GM21526 (cell line): ENCODE results near the gene DCP1B.
"Not testable (repeated sequence)": the region's sequence is repeated elsewhere in the genome, so short reads cannot be mapped to it uniquely, and the experiment has no call there.

Source experiments
- ATAC-seq: cut with Tn5 transposase; IDR thresholded peaks from one replicate; pipeline ENCODE4 v1.9.1; 2021; ENCODE audit warnings: moderate library complexity; ENCODE audit not compliant: unreplicated experiment, low FRiP score

The DCP1B gene

DNA sequence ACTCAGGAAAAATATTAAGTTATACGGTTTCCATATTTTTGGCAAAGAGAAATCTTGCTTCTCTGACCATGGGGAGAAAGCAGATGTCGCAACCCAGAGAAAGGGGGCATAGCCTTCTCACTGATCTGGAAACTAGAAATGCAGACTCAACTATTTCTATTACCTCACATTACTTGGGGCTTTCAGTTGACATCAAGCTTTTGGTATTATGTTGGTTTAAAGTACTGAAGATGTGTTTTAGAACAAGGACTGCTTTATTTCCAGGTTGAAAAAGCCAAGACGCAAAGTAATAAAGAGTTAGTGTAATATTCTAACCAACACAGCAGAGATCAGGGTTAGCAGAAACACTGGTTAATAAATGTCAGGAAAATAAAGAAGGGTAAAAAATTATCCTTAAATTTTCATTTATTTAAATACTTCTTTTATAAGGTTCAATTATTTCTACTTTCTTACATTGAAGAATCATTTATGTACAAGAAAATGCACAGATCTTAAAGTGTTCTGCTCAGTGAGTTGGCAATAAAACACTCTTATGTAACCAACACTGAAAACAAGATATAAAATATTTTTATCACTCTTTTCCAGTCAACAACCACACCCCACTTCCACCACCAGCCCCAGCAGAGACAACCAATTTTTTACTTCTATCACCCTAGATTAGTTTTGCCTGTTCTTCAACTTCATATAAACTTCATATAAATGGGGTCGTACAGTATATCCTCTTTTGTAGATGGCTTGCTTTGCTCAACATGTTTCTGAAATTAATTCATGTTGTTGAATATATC, 26.0 kb downstream of the DCP1B start:
- ATAC-seq = no peak

DNA sequence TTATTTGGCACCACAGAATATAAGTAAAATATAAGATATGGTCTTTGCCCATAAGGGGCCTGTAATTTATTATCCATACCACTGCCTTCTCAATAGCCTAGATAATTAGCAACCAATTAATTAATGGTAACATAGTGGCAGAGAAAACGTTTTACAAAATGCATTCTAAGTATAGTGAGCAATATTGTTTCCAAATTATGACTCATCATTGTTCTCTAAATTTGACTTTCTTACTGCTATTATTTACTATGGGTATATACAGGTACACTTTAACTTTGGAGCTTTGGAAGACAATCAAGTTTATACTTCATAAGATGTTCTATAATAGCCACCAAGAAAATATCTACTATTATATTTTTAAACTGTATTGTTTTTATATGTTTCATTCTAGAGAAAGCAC, 26.7 kb downstream of the DCP1B start:
- ATAC-seq = no peak

DNA sequence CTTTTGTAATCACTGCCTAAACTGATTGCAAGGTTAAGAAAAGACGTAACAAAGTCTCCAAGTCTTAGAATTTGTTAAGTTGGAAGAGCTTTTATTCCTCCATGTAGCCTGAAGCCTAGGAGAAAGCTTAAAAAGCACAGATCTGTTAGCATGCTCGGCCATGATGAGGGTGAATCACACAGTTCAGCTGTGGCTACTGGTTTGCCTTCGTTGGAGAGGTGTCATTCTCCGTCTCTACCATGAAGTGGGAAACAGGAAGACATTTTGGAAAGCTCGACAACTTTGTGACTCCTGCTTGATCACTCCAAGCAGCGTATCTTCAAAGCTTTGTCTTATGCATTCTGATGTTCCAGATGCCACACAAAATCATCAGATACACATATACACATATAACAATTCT, 27.1 kb downstream of the DCP1B start:
- no peak for ATAC-seq

DNA sequence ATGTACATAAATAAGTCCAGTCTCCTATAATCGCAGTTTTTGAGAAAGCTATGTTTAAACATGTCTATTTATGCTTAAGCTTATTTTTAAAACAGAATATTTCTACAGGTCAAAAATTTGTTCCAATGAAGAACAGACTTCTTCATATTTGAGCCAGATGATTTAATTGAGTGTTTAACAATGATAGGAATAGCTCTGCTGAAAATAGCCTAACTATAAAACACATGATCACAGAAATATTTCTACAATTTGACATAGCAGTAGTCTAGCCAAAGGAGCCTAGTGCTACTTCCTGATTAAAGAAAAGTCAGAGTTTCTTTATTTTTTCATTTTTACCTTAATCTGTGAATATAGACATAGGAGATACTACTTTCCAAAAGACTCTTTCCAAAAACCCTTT, 29.4 kb downstream of the DCP1B start:
- ATAC-seq = no peak

DNA sequence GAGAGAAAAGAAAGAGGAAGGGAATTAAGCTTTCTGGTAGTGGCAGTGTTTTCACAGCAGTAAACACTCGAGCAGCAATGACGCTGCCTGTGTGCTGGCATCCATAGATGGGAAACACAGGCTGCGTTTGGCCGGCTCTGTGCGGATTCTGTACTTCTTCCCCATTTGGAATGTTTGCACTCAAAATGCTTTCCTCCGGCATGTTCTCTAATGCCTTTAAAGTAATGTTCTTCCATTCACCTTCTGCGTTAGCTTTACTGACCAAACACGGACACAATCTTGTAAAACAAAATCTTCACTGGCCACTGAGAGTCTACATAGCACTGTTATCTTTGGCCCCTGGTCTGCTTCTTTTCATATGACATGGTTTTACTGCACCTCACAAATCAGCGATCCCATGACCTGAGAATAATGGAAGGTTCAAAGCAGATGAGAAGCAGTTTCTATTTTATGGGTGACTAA, 31.4 kb downstream of the DCP1B start:
- ATAC-seq = no peak

DNA sequence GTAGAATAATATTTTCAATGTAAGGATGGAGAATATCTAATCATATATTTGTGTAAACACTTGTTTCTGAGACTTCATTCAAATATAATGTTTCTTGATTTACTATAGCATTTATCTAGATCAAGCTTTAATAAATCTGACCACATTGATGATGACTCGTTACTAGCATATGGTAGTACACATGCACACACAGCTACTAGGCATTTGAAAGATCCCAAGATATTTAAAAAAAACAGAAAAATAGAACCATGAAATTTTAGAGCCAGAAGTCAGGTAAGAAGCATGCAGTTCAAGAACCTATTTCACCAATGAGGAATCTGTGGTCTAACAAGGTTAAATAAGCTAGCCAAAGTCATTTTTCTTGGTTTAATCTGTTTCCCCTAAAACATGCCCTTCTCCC, 32.0 kb downstream of the DCP1B start:
- ATAC-seq = no peak

DNA sequence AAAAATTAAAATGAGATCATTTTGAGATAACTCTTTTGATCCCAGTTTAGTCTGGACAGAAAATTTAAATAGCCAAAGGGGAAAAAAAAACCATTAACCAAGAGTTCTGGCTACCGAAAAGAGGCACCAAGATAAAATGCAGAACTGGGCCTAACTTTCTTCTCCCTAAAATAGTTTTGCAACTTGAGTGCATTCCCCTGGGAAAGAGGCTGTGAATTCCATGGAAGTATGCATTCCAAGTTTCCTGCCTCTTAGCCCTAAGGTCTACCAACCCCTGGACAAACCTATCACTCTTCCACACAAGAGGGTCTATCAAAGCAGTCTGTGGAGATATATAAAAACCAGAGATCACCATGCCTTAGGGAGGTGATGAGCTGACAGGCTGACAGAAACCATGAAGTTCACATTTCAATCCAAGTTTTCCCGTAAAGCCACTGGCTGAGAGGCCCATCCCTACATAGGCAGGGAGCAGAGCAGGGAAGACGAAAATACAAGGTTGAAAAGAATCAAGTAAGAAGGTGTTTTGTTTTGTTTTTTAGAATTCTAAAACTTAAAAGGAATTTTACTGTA, 33.8 kb downstream of the DCP1B start:
- no peak for ATAC-seq

DNA sequence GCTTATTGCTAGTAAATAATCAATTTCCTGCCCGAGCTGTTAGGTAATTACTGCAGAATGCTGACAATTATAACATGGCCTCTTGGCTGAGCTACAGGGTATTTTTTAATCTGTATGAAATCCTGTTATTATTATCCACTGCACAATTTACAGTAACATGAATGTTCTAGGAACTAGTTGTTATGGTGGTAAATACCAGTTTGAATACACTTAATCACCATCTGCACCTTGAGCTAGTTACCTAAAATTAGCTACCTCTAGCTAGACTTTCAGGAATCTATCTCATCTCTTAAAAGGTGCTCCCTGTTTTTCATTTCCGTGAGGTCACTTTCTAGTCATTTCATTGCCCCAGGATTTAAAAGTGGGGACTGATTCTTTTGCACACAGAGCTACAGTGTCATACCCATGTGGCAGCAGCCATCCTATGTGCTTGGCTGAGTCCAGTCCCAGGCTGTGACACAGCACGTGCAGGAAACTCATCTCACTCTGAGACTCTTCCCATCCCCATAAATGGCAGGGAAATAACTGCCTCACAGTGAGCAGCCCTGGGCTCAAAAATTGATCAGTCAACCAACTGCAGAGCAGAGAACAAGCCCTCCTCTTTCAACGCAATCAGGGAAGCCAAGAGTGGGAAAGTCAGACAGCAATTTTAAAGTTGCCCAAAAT, 37.6 kb downstream of the DCP1B start:
- no peak for ATAC-seq

DNA sequence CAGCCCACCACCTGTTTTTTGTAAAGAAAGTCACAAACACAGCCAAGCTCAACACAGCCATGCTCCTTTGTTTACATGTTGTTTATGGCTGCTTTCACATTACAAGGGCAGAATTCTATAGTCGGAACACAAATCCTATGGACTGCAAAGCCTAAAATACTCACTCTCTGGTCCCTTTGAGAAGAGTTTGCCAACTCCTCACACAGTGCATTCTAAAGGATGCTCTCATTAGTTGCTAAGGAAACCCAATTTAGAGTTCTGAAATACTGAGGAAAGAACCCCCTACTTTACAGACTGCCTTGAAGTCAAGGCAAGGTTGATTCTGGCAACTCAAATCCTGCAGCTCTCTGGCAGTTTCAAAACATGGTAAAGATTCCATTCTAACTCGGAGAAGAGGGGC, 38.3 kb downstream of the DCP1B start:
- no peak for ATAC-seq

DNA sequence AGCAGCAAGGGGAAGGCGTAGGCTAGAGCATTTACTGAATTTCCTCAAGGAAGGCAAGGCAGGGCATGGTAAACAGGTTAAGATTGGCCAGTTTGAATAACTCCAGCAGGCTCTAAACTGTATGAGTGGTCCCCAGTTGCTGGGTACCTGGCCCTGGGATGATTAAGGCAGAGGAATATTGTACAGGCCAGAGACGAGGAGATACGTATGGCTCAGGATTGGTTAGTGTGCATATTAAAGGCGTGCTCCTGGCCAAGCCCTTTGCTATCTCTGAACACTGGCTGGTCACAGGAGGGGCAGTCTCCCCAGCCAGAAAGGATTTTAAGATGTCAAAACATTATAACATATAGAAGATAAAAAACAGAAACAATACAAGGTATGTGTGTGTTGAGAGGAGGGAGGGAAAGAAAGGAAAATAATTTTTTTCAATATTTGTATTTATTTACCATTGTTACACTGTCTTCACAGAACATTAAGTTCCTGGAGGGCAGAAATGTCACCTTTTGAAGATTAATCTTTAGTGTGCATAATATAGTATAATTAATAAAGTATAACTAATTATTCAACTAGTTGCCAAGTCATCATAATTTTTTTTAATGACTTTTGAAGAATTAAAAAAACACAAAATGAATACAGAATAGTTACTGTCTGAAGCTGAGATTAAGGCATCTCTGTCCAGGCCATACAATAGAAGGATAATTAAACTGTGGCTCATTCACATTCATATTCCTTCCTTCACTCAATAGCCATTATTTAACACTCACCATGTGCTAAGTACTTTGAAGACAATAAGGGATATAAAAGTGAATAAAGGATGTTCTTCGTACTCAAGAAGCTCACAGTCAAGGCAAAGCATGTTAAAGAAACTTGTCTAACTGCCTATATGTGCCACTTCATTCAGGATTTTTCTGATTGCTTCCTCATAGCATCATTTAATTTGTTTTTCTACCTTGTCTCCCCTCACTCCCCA, 41.9 kb downstream of the DCP1B start:
- ATAC-seq = no peak

DNA sequence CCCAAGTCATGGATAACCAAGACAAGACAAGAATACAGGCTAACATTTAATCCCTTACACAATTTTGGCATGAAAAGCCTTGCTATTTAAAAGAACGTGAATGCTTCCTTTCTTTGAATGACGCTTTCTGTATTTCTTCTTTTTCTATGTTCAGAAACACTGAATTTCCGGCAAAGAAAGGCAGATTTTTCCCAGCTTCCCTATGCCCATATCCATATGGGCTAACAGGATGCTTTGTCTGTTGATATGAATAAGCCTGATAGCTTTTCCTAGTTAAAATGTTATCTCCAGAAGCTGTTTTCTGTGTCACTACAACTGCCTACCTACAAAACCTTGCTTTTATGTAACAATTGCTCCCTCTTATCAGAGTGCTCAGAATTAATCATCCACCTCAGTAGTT, 47.5 kb downstream of the DCP1B start:
- ATAC-seq = no peak

DNA sequence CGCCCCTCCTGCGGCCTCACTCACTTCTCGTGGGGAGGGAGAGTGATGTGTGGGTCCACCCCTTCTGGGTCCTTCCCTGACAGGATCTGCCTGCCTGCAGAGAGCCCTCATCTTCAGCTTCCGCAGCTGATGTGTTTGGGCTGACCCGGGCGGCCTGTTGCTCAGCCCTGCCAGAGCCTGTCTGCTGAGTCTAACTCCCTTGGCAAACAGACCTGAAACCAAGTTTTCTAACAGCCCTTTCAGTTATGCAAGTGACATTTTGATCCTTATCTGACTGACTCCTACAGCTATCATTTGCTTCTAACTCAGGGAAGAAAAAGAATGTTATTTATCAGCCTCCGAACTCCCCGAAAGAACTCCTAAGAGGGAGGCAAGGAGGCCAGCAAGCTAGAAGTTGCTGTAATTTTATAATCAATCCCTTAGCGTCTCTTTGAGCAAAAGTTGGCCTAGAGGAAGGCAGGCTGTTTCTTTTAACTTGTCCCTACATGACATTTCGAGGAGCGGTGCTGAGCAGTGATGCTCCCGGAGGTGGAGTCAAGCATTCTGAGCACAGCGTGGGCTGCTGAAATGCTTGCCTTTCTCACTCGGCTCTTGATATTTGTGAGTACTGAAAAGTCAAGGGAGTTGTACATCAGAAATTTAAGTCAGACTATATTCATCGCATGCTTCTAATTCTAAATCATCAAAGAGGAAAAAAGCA, 54.3 kb downstream of the DCP1B start:
- ATAC-seq = no peak

DNA sequence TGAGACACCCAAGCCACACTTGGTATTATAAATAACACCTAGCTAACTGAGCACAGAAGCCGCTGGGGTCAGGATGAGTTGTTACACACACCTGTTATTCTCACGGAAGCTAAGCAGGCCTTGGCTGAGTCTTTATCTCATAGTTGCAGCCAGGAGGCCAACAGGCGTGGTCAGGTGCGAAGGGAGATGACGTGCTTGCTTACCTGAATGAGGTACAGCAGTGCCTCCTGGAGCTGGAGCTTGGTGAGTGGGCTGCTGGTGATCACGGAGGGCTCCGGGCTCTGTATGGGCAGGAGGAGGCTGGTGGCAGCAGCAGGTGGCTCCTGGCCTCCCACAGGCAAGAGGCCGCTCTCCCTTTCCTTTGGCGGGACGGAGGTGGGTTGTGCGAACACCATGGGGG, 55.4 kb downstream of the DCP1B start:
- no peak for ATAC-seq

DNA sequence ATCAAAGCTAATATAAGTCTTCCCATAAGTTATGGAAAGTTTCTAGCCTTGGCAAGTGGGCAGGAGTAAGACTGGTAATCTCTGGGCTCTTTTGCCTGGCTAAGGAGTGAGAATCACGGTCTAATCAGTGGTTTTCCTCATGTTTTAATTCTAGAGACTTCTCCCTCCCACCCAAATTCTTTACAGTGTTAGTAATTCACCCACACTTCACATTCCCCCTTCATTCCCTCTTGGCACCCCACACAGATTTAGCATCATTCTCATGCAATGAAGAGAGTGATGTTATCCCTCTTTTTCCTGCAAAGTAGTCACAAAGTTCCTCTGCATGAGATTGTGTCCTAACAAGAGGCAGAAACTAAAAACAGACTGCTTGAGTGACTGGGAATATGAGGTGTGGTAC, 57.2 kb downstream of the DCP1B start:
- ATAC-seq = no peak

DNA sequence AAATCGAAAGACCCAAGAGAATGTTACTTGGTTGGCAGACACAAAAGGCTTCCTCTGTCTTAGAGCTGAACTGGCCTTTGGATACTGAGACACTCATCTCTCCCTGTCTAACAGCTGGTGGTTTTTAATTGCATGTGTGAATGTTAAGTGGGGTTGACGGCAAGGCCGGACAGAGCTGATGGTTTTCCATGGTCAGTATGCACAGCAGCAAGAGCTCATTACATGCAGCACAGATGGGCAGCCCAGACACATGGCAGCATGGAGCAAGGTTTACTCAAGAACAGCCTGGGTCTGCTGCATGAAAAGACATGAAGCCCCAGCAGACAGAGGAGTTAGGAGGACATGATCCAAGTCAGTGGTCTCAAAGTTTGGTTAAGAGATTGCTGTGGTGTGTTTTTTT, 58.0 kb downstream of the DCP1B start:
- no peak for ATAC-seq

DNA sequence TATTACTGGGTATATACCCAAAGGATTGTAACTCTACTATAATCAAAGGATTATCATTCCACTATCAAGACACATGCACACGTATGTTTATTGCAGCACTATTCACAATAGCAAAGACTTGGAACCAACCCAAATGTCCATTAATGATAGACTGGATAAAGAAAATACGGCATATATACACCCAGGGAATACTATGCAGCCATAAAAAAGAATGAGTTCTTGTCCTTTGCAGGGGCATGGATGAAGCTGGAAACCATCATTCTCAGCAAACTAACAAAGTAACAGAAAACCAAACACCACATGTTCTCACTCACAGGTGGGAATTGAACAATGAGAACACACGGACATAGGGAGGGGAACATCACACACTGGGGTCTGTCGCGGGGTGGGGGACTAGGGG, 58.8 kb downstream of the DCP1B start:
- ATAC-seq = not testable (repeated sequence)

DNA sequence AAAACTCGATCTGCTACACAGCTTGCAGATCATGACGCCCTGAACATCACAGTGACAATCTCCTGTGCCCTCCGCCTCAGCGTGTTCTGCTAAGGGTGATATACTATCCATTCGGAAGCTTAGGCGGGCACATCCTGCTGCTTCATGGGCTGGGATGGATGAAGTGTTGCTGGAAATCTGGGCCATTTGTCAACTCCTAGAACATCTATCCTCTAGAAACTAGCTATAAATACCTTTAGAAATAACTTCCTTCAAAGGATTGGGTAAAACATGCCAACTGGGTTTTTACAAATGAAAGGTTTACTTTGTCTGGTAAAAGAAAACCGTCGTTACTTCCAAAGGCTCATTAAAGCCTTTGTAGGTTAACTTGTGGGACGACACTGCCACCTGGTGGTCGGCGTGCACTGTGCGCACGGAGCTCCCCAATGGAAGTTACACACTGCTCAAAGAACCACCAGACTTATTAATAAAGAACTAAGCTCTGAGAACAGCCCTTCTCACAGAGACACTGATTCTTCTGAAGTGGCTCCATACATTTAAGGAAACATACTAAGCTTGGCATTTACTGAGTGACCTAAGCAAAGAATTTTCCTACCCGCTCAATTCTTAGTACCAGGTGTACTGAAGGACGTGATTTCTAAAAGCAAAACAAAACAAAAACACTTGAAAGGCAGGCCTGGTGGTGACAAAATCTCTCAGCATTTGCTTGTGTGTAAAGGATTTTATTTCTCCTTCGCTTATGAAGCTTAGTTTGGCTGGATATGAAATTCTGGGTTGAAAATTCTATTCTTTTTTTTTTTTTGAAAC, 64.3 kb downstream of the DCP1B start:
- peak; percentile 59 for ATAC-seq

DNA sequence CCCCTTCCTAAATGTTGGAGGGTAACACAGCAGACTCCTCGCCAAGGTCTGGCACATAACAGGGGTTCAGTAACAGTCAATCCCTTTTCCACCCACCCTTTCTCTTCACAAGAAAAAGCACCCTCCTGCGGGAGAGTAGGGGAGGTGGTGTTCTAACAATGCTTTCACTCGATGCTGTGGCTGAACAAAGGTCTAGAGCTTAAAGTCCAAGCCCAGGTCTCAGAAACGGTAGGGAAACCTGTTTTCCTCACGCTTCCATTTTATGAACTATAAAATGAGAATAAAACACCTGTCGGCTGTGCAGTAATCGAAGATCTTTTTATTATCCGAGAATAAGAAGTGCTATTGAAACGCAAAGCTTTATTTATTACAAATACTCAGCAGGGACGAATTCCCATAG, 64.9 kb downstream of the DCP1B start:
- no peak for ATAC-seq

DNA sequence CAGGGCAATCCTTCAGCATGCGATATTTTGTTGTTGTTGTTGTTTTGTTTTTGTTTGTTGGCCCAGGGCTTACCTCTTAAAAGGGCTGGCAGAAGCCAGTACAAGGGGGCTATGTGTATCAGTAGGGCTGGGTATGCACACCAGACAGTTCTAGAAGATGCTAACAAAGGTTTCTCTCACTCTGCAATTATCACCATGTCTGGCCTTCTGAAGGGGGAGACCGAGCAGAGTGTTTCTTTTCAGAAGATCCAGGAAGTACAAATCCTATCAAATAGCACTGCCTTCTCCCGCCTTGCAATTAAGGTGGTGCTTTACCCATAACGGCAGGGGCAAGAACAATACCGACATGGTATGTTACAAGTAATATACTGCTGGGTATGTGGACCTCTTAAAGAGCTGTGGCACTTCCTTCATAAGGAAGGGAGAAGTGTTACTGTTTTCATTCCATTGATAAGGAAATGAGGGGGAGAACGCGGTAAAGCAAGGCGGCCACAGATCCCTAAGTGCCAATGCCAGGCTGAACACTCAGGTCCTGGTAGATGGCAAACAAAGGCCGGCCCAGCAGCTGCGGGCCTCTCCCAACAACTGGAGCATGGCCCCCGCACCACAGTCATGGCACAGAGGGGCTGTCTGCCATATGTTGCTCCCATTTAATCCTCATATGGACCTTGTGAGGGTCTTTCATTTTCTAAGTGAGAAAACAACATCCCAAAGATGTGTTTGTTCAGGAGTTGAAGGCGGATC, 66.6 kb downstream of the DCP1B start:
- no peak for ATAC-seq
